ENCODE measurements around the gene KBTBD12.

The KBTBD12 gene

DNA sequence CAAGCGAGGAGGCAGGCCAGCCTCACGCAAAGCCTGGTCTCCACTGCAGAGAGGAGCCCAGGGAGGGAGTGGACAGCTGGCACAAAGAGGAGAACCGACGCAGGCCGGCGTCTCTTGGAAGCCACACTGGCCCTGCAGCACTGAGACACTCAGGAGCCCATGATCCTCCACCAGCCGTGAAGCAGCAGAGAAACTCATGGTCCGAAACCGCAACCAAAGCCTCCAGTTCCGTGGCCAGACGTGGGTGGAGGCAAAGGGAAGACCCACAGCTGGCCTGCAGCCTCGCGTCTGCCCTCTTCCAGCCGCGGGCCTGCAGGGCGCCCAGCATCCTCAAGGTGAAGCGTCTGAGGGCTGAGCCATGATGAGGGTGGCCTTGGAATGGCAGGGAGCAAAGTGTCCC lies 75.0 kb downstream of the KBTBD12 start:
- TF ChIP-seq EZH2phosphoT487 (IDR thresholded peaks at IDR 0.05; ENCODE audit: low read length) (no peak), EZH2 (optimal IDR thresholded peaks at IDR 0.05; ENCODE audit: low read depth, low read length) (no peak), CTCF (IDR thresholded peaks at IDR 0.05; ENCODE audit: low read length) (no peak)
- H3K27ac ChIP-seq (ENCODE audit: low read length): no peak overlapping the region
- H2AFZ ChIP-seq (ENCODE audit: low read length): no peak overlapping the region
- H3F3A ChIP-seq (ENCODE audit: insufficient read depth, low read length): no peaks in the 10 kb centered on the region
- H4K20me1 ChIP-seq (ENCODE audit: insufficient read depth, low read length): no peaks in the 10 kb centered on the region
- H3K27me3 ChIP-seq (replicated peaks; ENCODE audit: insufficient read depth, low read length): no peaks in the 10 kb centered on the region
- DNase-seq: no peak
- H3K4me2 ChIP-seq (ENCODE audit: low read depth, low read length): no peak overlapping the region
- H3K4me3 ChIP-seq (ENCODE audit: low read length): no peak overlapping the region
- no peaks in the 10 kb centered on the region for H3K9me3 ChIP-seq (replicated peaks; ENCODE audit: insufficient read depth, low read length)
- H3K9me2 ChIP-seq (replicated peaks; ENCODE audit: insufficient read depth, low read length): no peaks in the 10 kb centered on the region
- H3K36me3 ChIP-seq (replicated peaks; ENCODE audit: insufficient read depth, low read length): no peaks in the 10 kb centered on the region
- no peaks in the 10 kb centered on the region for H3K79me2 ChIP-seq (ENCODE audit: low read length)
- no peaks in the 10 kb centered on the region for H3K4me1 ChIP-seq (ENCODE audit: low read length)
- no peak overlapping the region for H3K9ac ChIP-seq (ENCODE audit: low read length)

DNA sequence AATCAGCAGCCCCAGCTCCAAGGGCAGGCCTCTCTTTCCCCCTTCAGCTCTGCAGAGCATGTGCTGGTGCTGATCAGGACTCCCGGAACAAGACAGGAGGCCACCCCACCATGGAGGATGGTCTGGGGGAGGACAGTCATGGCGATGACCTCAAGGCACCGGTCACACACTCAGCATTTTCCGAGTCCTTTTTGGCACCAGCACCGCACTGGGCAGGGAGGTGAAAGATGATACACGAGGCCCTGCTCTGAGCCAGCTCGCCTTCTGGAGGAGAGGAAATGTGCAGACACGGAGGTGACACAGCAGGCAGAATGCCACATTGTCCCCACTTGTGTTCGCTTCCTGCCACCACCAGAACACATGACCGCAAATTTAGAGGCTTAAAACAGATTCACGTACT lies 75.4 kb downstream of the KBTBD12 start:
- Histone ChIP-seq H3K4me2 (ENCODE audit: low read depth, low read length) (no peak overlapping the region), H3K27me3 (replicated peaks; ENCODE audit: insufficient read depth, low read length) (no peaks in the 10 kb centered on the region), H3K4me1 (ENCODE audit: low read length) (no peaks in the 10 kb centered on the region), H3K9me2 (replicated peaks; ENCODE audit: insufficient read depth, low read length) (no peaks in the 10 kb centered on the region), H3K9ac (ENCODE audit: low read length) (no peak overlapping the region), H3K27ac (ENCODE audit: low read length) (no peak overlapping the region), H4K20me1 (ENCODE audit: insufficient read depth, low read length) (no peaks in the 10 kb centered on the region), H2AFZ (ENCODE audit: low read length) (no peak overlapping the region), H3K36me3 (replicated peaks; ENCODE audit: insufficient read depth, low read length) (no peaks in the 10 kb centered on the region), H3K79me2 (ENCODE audit: low read length) (no peaks in the 10 kb centered on the region), H3K9me3 (replicated peaks; ENCODE audit: insufficient read depth, low read length) (no peaks in the 10 kb centered on the region), H3F3A (ENCODE audit: insufficient read depth, low read length) (no peaks in the 10 kb centered on the region), H3K4me3 (ENCODE audit: low read length) (no peak overlapping the region)
- DNase-seq: no peak
- TF ChIP-seq EZH2phosphoT487 (IDR thresholded peaks at IDR 0.05; ENCODE audit: low read length): no peak
- TF ChIP-seq CTCF (IDR thresholded peaks at IDR 0.05; ENCODE audit: low read length): no peak
- no peak for TF ChIP-seq EZH2 (optimal IDR thresholded peaks at IDR 0.05; ENCODE audit: low read depth, low read length)

DNA sequence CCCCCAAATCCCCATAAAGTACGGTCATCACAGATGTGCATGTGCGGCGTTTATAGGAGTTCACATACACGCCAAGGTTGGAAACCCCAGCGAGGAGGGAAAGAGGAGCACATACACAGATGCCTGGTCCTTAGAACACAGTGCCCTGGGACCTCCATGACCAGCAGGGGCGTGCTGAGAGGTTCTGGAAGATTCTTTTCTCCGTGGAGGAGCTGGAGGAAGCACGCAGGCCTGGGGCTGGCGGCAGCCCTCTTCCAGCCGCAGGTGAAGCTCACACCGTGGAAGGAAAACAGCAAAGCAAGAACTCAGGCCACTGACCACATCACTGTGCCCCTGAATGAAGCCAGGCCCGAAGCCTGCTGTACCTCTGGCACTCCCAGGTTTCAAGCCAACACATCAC lies 76.2 kb downstream of the KBTBD12 start:
- Histone ChIP-seq H3K79me2 (ENCODE audit: low read length) (no peaks in the 10 kb centered on the region), H3K27ac (ENCODE audit: low read length) (no peak overlapping the region), H2AFZ (ENCODE audit: low read length) (no peak overlapping the region), H3K27me3 (replicated peaks; ENCODE audit: insufficient read depth, low read length) (no peaks in the 10 kb centered on the region), H3F3A (ENCODE audit: insufficient read depth, low read length) (no peaks in the 10 kb centered on the region), H3K9me2 (replicated peaks; ENCODE audit: insufficient read depth, low read length) (no peaks in the 10 kb centered on the region), H3K4me3 (ENCODE audit: low read length) (no peak overlapping the region), H3K4me2 (ENCODE audit: low read depth, low read length) (no peak overlapping the region), H4K20me1 (ENCODE audit: insufficient read depth, low read length) (no peaks in the 10 kb centered on the region), H3K4me1 (ENCODE audit: low read length) (no peaks in the 10 kb centered on the region), H3K9me3 (replicated peaks; ENCODE audit: insufficient read depth, low read length) (no peaks in the 10 kb centered on the region), H3K36me3 (replicated peaks; ENCODE audit: insufficient read depth, low read length) (no peaks in the 10 kb centered on the region), H3K9ac (ENCODE audit: low read length) (no peak overlapping the region)
- no peak for DNase-seq
- TF ChIP-seq EZH2phosphoT487 (IDR thresholded peaks at IDR 0.05; ENCODE audit: low read length) (no peak), CTCF (IDR thresholded peaks at IDR 0.05; ENCODE audit: low read length) (no peak), EZH2 (optimal IDR thresholded peaks at IDR 0.05; ENCODE audit: low read depth, low read length) (no peak)
